HG03280 (cell line): ENCODE results near the gene RABGAP1L.
"Not testable (repeated sequence)": the region's sequence is repeated elsewhere in the genome, so short reads cannot be mapped to it uniquely, and the experiment has no call there.

Experiments used
- ATAC-seq: cut with Tn5 transposase; IDR thresholded peaks from one replicate; pipeline ENCODE4 v1.9.1; 2021; ENCODE audit warnings: mild to moderate bottlenecking, moderate library complexity; ENCODE audit not compliant: unreplicated experiment

The RABGAP1L gene

DNA sequence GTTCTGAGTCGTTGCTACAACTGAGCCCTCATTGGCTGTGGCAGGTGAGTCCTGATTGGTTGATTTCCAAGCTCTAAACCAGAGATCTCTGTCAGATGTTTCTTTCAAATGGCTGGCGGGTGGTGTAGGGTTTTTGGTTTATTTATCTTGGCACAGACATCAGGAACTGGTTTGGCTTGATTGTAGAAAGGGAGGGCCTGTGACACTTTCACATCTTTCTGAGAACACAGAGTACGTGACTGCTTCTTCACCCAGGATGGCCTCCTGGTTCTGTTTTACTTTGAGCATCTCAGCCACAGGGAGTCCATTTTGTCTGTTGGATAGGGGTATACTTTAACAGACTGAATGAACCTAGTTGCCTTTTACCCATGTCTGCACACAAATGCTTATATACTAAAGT, 199.0 kb downstream of the RABGAP1L start:
- ATAC-seq = no peak

- no peak for ATAC-seq
Observed at GRCh38 chr1:174358786-174359453, 199.6 kb downstream of the RABGAP1L start.

DNA sequence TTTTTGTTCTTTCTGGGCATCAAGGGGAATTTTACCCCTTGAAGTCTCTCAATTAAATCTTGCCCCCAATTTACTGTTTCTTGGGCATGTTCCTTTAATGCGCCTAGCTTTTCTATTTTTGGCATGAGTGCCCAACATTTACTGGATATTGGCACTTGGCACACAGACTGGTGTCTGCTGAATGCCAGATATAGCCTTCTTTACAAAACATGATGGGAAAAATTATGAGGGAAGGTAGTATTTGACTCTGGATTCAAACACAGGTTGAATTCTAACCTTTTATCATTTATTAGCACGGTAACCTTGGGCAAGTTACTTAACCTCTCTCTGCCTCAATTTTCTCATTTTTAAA, 200.1 kb downstream of the RABGAP1L start:
- no peak for ATAC-seq

GRCh38 chr1:174364996-174365736, 205.8 kb downstream of the RABGAP1L start:
- ATAC-seq = no peak

DNA sequence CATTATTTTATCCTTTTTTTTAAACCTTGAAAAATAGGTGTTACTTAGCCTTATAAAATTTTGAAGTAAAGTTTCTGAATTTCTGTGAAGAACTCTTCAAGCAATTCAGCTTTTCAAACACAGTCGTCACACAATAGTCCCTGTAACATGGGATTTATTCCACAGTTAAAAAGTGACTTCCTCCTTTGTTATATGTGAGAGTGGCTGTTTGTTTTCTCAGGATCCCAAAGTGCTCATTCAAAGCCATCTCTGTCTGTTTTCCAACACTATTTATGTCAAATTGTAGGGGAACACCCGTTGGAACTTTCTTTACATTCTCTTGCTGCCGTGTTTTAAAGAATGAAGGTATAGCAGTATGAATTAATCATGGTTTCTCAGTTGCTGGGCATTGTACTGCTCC, 207.6 kb downstream of the RABGAP1L start:
- no peak for ATAC-seq

DNA sequence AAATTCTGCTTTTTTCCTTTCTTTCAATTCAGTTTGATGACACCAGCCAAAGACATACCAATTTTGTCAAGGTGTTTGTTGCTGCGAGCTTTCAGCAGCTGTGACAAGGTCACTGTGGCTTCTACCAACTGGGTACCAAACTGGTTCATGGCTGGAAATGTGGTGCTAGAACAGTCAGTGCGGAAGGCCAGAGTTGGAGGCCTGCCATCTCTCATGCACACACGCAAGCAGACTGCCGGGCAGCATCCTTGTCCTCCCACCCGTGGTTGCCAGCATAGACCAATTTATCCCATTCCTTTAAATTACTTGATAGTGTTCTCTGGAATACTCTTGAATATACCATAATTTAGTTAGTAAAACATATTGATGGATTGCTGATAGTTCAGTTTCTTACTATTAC, 208.6 kb downstream of the RABGAP1L start:
- ATAC-seq = no peak

DNA sequence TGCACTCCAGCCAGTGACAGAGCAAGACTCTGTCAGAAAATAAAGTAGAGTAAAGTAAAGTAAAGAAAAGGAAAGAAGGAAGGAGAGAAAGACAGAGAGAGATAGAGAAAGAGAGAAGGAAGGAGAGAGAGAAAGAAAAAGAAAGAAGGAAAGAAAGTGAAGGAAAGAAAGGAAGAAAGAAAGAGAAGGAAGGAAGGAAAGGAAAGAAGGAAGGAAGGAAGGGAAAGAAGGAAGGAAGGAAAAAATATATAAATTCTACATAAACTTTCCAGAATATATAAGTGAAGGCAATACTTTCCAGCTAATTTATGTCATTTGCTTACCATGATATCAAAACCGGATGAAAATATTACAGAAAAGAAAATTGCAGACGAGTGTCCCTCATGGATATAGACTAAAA, 216.7 kb downstream of the RABGAP1L start:
- ATAC-seq = no peak

GRCh38 chr1:174391716-174392115, 232.4 kb downstream of the RABGAP1L start:
- no peak for ATAC-seq

GRCh38 chr1:174393885-174394284, 234.6 kb downstream of the RABGAP1L start:
- ATAC-seq = no peak

- no peak for ATAC-seq
Observed at GRCh38 chr1:174397261-174397660, 237.9 kb downstream of the RABGAP1L start.

- no peak for ATAC-seq
Observed at GRCh38 chr1:174398246-174398645, 238.9 kb downstream of the RABGAP1L start.

DNA sequence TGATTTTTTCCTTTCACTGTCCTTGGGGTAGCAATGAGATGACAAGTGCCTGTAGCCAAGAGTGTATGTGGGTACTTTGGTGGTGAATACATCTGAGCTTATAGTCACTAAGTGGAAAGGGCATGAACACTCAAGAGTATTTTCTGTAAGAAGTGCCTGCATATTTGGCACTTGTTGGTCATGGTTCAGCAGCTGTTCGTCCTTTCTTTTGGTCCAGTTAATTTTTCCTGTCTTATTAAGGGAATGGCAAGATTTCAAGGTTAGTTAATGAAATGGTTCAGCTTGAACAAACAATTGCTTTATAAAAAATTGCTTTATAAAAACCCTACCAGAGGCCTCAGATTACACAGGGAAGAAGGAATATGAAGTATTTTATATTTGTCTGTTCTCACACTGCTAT, 239.9 kb downstream of the RABGAP1L start:
- no peak for ATAC-seq

DNA sequence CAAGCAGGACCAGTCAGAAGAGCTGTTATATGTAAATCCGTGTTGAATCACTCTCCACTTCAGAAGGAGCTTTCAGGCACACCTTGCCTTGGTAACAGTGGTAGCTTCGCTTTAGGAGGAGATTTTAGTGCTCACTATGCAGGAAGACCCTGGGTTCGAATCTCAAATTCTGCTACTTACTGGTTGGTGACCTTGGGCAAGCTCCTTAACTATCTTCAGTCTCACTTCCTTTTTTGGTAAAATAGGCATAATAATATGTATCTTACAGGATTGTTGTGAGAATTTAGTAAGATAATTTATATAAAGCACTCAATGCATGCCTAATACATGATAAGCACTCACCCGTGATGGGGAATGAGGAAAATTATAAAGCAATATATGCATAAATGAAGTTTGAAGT, 241.8 kb downstream of the RABGAP1L start:
- ATAC-seq = no peak

DNA sequence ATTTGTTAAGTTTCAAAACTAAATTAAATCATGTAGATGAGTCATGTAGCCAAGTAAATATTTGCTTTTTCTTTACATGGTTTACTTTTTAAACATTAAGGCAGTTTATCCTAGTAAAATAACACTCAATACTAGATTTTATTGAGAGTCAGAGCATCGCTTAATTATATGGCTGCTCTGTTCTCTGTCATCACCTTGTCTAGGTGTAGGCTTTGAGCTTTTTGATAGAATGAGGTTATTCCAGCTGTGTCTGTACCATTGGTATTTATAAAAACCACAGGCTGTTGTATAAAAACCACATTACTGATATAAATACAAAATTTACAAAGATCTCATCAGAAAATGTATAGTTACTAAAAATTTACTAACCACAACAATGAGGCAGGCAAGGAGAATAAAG, 245.9 kb downstream of the RABGAP1L start:
- ATAC-seq = no peak

DNA sequence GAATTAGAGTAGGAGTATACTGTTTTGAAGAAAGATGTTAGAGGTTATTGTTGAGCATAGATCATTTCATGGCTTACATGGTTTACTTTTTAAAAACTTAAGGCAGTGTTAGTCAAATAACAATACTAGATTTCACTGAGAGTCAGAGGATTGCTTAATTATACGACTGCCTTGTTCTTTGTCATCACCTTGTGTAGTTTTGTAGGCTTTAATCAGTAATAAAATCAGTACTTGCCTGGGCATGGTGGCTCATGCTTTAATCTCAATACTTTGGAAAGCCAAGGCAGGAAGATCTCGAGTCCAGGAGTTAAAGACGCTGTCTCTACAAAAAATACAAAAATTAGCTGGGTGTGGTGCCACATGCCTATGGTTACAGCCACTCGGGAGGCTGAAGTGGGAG, 247.1 kb downstream of the RABGAP1L start:
- ATAC-seq = no peak

DNA sequence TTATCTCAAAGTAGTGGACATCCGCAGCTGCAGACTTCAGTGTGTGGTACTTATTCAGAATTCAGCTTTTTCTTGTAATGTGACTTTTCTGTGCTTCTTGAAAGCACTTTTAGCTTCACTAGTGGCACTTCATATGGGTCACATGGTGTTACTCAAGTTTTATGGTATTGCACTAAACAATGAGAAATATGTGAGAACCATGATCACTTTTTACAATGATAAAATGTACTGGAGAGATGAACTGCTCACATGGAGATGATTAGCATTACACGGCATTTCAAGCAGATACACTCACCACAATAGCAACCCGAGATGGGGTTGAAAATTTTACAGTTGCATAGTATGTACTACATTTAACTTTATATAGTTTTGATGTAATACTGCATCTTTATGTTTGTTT, 248.3 kb downstream of the RABGAP1L start:
- ATAC-seq = no peak

GRCh38 chr1:174408146-174408545, 248.8 kb downstream of the RABGAP1L start:
- ATAC-seq = no peak

GRCh38 chr1:174409801-174410200, 250.5 kb downstream of the RABGAP1L start:
- not testable (repeated sequence) for ATAC-seq

GRCh38 chr1:174413632-174414031, 254.3 kb downstream of the RABGAP1L start:
- ATAC-seq = no peak

DNA sequence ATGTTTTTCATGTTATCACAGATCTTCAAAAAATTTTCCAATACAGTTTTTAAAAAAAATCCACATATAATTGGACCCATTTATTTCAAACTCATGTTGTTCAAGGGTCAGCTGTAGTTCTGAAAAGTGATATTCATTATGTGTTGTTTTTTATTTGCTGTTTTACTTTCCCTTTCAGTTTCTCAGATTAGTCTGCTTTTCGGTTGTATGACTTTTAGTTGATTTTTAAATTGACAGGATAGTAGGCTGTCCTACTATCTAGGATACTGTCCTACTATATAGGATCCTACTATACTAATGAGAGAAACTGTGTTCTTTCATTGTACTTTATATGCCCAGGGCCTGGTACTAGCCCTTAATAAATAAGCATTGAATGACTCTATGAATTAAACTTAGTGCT, 254.9 kb downstream of the RABGAP1L start:
- ATAC-seq = no peak

DNA sequence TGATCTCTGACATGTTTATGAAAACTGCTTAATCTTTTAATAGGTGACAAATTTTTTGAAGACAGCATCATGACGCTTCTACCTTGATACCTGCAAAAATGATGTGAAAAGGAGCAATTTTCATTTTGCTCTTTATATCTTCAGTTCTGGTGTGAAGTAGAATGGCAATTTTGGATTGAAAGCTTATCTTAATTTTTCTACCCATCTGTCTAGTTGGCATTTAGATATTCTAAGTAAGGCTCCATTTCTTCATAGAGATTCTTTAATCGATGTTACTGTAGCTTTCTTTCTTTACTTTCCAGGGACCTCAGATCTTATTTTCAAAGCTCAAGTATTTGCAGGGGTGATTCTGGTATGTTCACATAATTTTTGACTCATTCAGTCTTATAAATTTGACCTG, 256.2 kb downstream of the RABGAP1L start:
- ATAC-seq = no peak

DNA sequence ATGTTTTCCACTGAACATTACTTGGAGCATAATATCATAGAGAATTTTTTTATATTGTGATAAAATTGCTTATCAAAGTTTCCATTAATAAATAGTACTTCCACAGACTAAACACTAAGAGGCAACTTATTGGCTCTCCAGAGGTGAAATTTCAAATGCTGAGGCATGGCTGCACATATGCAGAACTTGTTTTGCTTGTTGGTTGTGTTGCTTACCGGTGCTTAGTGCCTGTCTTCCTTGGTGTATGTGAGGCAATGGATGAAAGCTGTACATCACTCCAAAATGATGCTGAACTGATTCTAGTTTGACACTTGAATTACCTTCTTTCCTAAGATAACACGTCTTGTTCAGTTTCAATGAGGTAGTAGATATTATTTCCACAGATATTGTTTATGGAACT, 258.6 kb downstream of the RABGAP1L start:
- ATAC-seq = no peak

- no peak for ATAC-seq
Observed at GRCh38 chr1:174425121-174425520, 265.8 kb downstream of the RABGAP1L start.
